GF-D8 (cell line): ENCODE data around the gene SYCP2L.
"Not testable (repeated sequence)": the region's sequence is repeated elsewhere in the genome, so short reads cannot be mapped to it uniquely, and the experiment has no call there.

Experiments used
- DNase-seq: peaks from one replicate; lab custom pipeline; 2025; lab: John Stamatoyannopoulos, UW

Gene SYCP2L

GRCh38 chr6:10957414-10957886 is 70.6 kb downstream of the SYCP2L start:
- no peak for DNase-seq

DNA sequence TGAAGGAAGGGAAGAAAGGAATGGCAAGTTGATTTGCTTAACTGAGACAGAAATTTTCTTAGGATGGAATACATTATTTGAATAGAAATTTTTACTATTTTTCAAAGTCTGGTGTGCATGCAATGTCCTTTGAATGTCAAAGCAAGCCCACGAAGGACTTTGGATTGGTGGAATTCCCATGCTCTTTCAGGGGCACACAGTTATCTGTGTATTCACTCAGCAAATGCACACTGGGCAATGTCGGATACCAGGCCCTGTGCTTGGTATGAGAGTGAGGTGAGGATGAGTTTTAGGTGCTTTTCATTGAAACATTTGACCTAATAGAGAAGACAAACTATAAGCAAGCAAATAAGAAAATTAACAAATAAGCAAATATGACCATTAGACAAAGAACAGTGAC is 73.3 kb downstream of the SYCP2L start:
- DNase-seq, result no peak

- DNase-seq, result no peak
Observed at GRCh38 chr6:10961837-10962236, 75.0 kb downstream of the SYCP2L start.

GRCh38 chr6:10962673-10963072 is 75.8 kb downstream of the SYCP2L start:
- DNase-seq, result no peak

- no peak for DNase-seq
Observed at GRCh38 chr6:10963113-10963512, 76.3 kb downstream of the SYCP2L start.

DNA sequence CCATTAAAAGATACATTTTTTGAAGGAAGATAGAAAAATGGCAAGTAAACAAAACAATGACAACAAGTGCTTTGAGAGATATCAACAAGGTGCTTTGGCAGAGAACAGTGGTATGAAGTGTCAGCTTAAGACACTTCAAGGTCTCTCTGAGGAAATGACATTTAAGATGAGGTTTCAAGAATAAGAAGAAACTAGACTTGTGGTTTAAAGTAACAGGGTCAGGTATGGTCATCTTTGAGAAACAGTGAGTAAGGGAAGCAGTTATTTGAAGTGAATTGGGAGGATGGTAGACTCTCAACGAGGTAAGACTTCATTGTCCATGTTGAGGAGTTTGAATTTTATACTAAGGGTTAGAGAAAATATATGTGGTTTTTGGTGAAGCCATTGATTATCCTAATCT is 77.8 kb downstream of the SYCP2L start:
- no peak for DNase-seq

GRCh38 chr6:10968776-10969175 is 81.9 kb downstream of the SYCP2L start:
- DNase-seq, result no peak

- DNase-seq, result no peak
Observed at GRCh38 chr6:10970731-10971130, 83.9 kb downstream of the SYCP2L start.

DNA sequence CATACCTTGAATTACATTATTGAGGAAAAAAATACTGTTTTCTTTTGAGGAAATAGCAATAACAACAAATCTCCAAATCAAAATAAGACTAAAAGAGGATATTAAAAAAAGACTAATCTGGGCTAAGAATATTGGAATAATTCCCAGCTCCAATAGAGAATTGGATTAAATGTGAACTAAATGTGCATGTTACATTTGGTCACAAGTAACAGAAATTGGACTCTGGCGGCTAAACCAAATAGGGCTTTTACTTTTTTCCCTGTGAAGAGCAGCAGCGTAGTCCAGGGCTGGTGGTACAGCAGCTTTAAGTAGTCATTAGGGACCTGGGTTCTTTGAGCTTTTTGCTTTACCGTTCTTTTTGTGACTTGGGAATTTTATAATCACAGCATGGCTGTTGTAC is 85.3 kb downstream of the SYCP2L start:
- no peak for DNase-seq

- DNase-seq, result no peak
Observed at GRCh38 chr6:10976571-10976970, 89.7 kb downstream of the SYCP2L start.

DNA sequence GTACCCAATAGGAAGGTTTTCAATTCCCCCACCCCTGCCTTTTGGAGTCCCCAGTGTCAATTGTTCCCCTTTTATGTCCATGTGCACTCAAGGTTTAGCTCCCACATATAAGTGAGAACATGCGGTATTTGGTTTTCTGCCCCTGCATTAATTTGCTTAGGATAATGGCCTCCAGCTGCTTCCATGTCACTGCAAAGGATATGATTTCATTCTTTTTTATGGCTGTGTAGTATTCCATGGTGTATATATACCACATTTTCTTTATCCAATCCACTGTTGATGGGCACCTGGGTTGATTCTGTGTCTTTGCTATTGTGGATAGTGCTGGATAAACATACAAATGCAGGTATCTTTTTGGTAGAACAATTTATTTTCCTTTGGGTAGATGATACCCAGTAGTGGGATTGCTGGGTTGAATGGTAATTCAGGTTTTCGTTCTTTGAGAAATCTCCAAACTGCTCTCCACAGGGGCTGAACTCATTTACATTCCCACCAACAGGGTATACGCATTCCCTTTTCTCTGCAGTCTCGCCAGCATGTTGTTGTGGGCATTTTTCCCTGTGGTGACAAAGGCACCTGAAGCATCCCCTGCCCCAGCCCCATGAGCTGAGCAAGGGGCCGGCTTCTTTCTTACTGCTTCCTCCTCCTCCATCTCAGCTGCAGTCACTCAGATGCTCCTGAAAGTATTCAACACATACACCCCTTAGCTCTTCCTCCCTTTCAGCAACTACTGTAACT is 90.5 kb downstream of the SYCP2L start:
- no peak for DNase-seq

GRCh38 chr6:10979603-10980002 is 92.8 kb downstream of the SYCP2L start:
- DNase-seq, result no peak

DNA sequence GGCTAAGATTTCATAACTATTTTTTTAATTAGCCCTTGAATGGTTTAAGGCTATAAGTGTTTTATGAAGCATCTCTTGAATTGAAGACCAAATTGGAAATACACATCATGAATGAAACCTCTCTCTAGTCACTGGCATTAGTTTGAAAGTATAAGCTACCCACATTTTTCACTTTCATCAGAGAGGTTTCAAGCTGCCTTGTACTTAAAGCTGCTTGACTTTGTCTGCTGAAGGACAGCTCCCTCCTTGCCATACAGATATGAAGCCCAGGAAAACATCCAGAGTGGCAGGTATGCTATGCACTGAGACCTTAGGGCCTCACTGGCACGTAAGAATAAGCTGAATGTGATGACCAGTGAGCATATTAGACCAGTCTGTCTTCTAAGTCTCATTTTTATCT is 94.6 kb downstream of the SYCP2L start:
- DNase-seq, result no peak

GRCh38 chr6:10984959-10985358 is 98.1 kb downstream of the SYCP2L start:
- not testable (repeated sequence) for DNase-seq

- DNase-seq, result no peak
Observed at GRCh38 chr6:10989587-10989986, 102.7 kb downstream of the SYCP2L start.

DNA sequence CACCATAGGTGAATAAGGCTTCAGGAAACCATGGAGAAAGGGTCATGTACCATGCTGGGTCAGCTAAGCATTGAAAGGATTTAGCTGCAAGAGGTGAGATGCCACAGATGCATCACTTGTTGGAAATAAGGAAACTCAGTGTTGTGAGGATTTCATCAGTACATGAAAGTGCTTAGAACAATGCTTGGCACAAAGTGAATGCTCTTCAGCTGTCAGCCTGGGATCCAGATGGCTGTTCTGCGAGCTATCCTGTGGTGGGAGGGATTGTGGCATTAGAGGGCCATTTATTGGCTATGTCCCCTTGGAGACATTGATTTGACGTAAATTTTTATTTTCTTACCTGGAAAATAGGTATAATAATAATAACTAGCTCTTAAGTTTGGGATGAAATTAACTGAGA is 104.3 kb downstream of the SYCP2L start:
- no peak for DNase-seq

- DNase-seq, result no peak
Observed at GRCh38 chr6:10993896-10994295, 107.0 kb downstream of the SYCP2L start.

DNA sequence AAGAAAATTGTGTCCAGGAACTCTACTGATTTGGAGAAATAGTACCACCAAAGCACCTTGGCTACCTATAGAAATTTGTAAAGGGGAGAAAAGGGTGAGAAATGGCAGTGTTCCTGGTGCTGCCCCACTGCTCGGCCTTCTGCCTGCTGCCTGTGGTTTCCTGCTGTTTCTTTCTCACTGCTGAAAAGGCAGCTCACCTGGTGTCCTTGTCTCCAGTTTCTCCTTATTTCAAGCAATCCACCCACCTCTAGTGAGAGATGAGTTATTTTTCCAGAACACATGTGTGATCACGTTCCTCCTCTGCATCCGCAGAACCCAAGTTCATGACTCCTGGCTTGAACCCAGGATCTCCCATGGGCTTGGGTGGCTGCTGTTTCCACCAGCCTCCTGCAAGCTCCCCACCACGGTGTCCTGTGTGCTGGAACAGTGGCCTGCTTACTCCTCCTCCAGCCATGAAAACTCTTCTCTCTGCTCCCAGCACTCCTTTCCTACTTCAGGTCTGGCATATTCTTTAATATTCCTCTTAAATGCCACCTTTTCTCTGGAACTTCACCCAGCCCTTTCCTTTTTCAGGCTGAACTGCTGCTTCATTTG is 108.4 kb downstream of the SYCP2L start:
- no peak for DNase-seq

GRCh38 chr6:10999994-11000393 is 113.1 kb downstream of the SYCP2L start:
- no peak for DNase-seq

DNA sequence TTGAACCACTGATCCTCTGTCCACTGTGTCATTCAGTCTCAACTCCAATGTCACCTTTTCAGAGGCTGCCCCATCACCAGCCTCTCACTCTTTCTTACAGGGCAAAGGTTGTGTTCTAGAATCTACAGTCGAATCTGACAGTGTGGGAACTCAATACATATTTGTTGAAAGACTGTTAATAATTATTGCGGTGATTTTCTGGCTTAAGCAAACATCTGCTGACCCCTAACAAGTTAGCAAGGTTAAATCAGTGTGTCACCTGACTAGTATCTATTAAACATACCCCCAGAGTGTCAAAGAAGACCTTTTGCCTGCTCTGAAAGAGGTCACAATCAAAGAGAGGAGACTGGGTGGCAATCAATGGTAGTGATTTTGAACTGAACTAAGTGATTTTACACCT is 115.3 kb downstream of the SYCP2L start:
- DNase-seq, result no peak

GRCh38 chr6:11003297-11003696 is 116.4 kb downstream of the SYCP2L start:
- DNase-seq, result not testable (repeated sequence)

GRCh38 chr6:11006061-11006460 is 119.2 kb downstream of the SYCP2L start:
- no peak for DNase-seq

GRCh38 chr6:11007715-11008608 is 121.1 kb downstream of the SYCP2L start:
- no peak for DNase-seq
